ENCODE results near the gene SET.

The SET gene

GRCh38 chr9:128713941-128714573, 25.0 kb downstream of the SET start:
- no peak for DNase-seq

GRCh38 chr9:128714586-128715435, 25.8 kb downstream of the SET start:
- DNase-seq, result no peak

DNA sequence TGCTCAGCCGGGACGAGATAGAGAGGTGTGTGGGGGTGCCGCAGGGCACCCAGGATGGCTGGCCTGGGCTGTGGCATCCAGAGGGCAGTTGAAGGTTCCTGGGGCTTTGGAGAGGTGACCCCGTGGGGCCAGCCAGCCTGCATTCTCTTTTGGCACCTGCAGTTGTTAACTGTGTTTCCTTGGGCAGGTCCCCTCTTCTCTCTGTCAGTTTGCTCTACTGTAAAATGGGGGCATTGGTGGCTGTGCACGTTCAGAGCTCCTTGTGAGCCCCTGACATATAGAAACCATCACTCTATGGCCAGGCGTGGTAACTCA, 26.4 kb downstream of the SET start:
- DNase-seq, result no peak

DNA sequence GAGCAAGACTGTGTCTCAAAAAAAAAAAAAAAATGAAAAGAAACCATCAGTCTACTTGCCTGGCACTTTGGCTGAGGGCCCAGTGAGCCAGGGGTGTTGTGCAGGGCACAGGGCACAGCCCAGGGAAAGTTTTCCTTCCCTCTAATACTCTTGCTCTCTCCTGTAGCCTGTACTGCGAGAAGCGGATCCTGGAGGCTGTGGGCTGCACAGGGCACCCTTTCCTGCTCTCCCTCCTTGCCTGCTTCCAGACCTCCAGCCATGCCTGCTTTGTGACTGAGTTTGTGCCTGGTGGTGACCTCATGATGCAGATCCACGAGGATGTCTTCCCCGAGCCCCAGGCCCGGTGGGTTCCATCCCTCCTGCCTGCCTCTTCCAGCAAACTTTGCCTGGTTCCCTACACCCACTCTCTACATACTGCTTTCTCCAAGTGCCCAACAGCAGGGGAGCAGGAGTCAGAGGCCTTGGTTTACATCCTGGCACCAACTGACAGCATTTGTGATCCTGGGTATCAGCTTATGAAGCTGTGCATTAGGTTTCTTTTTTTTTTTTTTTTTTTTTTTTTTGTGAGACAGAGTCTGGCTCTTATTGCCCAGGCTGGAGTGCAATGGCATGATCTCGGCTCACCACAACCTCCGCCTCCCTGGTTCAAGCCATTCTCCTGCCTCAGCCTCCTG, 27.7 kb downstream of the SET start:
- no peak for DNase-seq

DNA sequence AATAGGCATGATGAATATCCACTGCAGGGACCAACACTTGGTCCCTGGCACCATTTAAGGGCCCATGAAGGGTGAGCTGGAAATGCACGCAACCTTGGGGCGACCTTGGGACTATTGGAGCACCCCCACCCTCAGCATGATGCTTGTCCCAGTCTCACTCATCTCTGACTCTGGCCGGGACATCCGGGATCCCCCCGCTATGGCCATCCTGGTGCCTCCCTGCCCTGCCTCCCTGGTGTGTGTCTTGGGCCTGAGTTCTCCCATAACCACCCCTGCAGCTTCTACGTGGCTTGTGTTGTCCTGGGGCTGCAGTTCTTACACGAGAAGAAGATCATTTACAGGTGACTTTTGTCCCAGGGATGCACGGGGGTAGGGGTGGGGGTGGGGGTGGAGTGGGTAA, 29.0 kb downstream of the SET start:
- no peak for DNase-seq

- no peak for DNase-seq
Observed at GRCh38 chr9:128718475-128718874, 29.5 kb downstream of the SET start.

DNA sequence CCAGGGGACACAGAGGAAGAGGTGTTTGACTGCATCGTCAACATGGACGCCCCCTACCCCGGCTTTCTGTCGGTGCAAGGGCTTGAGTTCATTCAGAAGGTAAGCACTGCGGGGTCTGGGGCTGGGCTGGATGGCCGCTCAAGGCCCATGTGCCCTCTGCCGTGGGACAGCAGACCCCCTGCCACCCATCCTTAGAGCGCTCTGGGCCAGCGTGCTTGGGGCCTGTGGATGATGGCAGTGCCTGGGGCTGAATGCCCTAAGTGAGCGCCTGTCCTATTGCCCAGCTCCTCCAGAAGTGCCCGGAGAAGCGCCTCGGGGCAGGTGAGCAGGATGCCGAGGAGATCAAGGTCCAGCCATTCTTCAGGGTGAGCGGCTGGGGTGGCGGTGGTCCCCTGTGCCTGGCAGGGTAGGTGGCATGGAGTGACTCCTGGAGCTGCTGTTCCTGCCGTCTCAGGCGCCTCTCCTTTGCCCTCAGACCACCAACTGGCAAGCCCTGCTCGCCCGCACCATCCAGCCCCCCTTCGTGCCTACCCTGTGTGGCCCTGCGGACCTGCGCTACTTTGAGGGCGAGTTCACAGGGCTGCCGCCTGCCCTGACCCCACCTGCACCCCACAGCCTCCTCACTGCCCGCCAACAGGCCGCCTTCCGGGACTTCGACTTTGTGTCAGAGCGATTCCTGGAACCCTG, 31.0 kb downstream of the SET start:
- DNase-seq, result no peak

DNA sequence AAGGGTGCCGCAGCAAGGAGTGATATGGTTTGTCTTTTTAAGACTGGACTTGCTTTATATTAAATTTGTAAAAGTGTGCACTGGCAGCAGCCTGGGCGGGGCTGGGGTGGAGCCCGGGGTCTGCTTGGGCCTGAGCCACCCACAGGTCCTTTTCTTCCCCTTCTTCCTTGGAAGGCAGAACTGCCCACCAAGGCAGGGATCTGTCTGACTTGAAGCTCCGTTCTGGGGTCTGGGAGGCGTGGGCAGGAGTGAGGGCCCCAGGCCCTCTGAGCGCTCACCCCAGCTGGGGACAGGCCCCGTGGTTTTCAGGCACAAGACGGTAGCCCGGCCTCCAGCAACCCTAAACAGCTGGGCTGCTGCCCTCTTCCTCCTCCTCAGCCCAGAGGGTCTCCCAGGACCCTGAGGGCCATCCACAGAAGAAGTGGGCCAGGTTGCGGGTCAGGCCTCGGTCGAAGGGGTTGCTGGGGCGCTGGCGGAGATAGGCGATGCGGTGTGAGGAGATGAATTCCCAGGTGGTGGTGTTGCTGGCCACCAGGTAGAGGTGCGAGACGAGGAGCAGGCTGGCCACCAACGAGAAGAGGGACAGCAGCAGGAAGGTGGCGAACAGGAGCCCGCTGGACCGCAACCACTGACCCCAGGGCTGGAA, 31.9 kb downstream of the SET start:
- DNase-seq, result no peak

- no peak for DNase-seq
Observed at GRCh38 chr9:128721487-128722010, 32.5 kb downstream of the SET start.

DNA sequence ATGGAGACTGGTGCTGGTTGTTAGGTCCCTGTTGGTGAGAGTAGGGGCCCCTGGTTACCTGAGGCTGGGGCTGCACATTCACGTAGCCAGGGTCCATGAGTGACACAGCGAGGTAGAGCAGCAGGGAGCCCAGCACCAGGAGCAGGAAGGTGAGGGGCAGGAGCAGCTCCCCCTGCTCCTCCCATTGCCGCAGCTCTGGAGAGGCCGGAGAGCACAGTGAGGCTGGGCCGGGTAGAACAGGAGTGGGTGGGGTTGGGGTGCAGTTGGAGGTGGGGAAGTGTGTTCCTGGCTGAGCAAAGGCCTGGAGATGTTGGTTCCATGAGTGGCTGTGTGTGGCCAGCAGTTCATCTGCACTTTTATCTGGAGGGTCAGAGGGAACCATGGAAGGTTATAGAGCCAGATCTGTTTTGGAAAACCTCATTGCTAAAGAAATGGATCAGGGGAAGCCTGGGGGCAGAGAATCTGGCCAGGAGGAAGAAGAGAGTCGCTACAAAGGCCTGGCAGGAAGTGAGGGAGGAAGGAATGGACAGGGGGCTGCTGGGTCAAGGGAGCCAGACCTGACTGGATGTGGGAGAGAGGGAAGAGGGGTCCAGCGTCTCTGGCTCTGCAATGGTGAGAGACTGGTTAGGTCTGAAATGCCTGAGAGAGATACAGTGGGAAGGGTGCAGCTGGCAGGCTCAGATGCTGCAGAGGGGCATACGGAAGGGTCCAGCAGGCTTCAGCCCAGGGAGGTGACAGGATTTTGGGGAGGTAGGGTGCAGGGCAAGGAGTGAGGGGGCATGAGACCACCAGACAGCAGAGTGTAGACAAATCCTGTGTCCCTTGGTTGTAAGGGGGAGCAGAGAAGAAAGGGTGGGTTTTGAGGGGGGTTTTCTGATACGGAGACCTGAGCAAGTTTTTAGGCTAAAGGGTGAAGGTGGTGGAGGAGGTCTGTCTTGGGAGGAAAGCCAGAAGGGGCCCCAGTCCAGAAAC, 33.6 kb downstream of the SET start:
- no peak for DNase-seq

- no peak for DNase-seq
Observed at GRCh38 chr9:128723352-128723865, 34.4 kb downstream of the SET start.

- peak; percentile 100 for DNase-seq
Observed at GRCh38 chr9:128723866-128724743, 35.1 kb downstream of the SET start, which contains the start of gene ZDHHC12. ZDHHC12 (minus strand) TSS chr9:128724127; CDS start chr9:128724093, 34 bp downstream.

DNA sequence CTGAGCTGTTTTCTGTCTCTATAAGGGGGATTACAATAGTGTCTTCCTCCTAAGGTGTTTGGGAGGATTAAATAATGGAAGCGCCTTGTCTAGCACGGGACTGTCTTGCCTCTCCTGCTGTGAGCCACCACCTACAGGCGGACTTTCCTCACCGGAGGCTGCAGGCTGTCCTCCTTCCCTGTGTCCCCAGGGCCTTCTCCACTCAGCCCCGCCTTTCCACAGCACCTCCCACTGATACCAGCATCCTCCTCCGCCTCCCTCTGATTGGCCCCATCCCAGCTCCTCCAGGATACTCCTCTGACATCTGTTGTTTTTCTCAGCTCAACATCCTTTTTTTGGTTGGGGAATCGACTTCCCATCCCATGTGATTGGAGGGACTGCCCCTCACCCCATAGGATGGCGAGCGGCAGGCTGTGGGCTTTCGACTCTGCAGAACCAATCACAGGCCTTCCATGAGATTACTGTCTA, 35.8 kb downstream of the SET start:
- DNase-seq, result peak; percentile 99

DNA sequence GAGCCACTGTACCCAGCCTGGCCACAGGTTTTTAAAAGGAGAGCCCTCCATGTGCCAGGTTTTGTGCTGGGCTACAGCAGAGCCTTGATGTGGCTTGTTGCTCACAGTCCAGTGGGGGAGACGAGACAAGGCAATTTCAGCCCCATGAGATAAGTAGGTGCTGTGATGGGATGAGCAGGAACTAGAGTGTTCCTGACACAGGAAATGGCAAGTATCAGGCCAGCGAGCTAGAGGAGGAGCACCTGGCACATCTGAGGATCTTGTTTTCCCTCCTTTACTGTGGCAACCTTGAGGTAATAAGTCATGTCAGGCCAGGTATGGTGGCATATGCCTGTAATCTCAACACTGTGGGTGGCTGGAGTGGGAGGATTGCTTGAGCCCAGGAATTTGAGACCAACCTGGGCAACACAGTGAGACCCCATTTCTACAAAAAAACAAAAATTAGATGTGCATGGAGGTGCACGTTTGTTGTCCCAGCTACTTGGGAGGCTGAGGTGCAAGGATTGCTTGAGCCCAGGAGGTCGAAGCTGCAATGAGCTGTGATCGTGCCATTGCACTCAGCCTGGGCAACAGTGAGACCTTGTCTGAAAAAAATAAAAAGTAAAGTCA, 38.7 kb downstream of the SET start:
- no peak for DNase-seq

DNA sequence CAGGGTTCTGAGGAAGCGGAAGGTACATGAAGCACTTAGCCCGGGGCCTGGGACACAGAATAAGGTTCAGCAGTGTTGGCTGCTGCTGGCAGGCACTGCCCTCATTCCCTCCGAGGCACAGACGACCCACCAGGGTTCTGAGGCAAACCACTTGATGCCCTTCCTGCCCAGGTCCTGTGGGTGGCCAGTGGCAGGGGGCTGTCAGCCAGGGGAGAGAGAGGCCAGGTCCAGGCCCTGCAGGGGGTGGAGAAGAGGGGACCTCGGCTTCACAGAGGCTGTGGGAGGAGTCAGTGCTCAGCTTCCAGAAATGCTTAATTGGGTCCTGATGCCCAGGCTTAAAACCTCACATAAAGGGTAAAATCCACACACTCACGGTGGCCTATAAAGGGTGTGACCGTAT, 39.3 kb downstream of the SET start:
- DNase-seq, result no peak

GRCh38 chr9:128729302-128729701, 40.3 kb downstream of the SET start:
- DNase-seq, result peak; percentile 29

GRCh38 chr9:128729766-128730517, 40.9 kb downstream of the SET start:
- DNase-seq, result no peak

DNA sequence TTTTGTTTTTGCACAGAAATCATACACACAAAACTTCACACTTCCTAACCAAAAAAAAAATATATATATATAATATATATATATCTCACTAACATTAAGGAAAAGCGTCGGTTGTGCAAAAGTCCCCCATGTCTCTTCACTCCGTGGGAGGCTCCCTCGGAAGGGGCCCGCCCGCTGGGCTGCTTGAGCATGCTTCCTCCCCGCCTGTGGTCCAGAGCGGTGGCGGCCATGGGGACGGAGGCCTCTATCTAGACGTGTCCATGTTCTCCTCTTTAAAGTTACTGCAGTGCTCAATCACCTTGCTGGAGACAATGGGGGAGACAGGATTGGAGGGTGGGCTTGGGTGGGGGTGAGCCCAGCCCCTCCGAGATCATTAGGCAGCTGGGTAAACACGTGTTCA, 42.1 kb downstream of the SET start:
- DNase-seq, result no peak

DNA sequence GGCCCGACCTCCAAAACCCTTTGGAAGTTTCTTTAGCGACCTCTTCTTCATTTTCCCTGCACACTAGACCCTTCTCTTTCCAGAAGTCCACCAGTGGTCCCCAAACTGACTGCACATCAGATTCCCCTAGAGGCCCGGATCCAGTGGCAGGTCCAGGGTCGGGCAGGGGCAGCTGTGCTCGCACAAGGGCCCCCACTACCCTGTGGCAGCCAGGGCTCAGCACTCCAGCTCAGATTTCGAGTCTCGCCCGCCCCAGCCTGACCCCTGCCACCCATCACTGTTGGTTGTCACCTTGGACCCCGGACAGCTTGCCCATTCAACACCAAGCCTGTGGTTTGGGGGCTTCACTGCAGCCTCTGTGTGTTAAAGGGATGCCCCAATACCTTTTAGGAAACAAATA, 42.7 kb downstream of the SET start:
- DNase-seq, result no peak

All from NCI-H82 (cell line).